HG02981 (cell line): ENCODE measurements around the gene SAMD4A.

ENCODE experiments used
- ATAC-seq: cut with Tn5 transposase; IDR thresholded peaks from one replicate; pipeline ENCODE4 v1.9.1; 2021; ENCODE audit warnings: mild to moderate bottlenecking, moderate library complexity; ENCODE audit not compliant: unreplicated experiment

The SAMD4A gene

GRCh38 chr14:54564868-54565784 lies 1.8 kb upstream of the SAMD4A start:
- ATAC-seq: peak; percentile 31

- peak; percentile 64 for ATAC-seq
Measured at GRCh38 chr14:54565785-54566409, 1.0 kb upstream of the SAMD4A start.

GRCh38 chr14:54567224-54567638 lies 303 bp downstream of the SAMD4A start:
- no peak for ATAC-seq

GRCh38 chr14:54567639-54568561 lies 972 bp downstream of the SAMD4A start:
- ATAC-seq: no peak

GRCh38 chr14:54568821-54569595 lies 2.1 kb downstream of the SAMD4A start:
- no peak for ATAC-seq

- ATAC-seq: no peak
Measured at GRCh38 chr14:54570047-54570446, 3.1 kb downstream of the SAMD4A start.

GRCh38 chr14:54570631-54571415 lies 3.9 kb downstream of the SAMD4A start:
- ATAC-seq: no peak

GRCh38 chr14:54572316-54572715 lies 5.4 kb downstream of the SAMD4A start:
- no peak for ATAC-seq

- ATAC-seq: no peak
Measured at GRCh38 chr14:54574528-54574927, 7.6 kb downstream of the SAMD4A start.

GRCh38 chr14:54577494-54577893 lies 10.6 kb downstream of the SAMD4A start:
- no peak for ATAC-seq

GRCh38 chr14:54577977-54578376 lies 11.0 kb downstream of the SAMD4A start:
- no peak for ATAC-seq

- ATAC-seq: no peak
Measured at GRCh38 chr14:54579621-54580020, 12.7 kb downstream of the SAMD4A start.

- no peak for ATAC-seq
Measured at GRCh38 chr14:54580933-54581332, 14.0 kb downstream of the SAMD4A start.

- ATAC-seq: no peak
Measured at GRCh38 chr14:54582334-54582733, 15.4 kb downstream of the SAMD4A start.

GRCh38 chr14:54584097-54584496 lies 17.2 kb downstream of the SAMD4A start:
- ATAC-seq: no peak

- ATAC-seq: no peak
Measured at GRCh38 chr14:54585214-54585613, 18.3 kb downstream of the SAMD4A start.

GRCh38 chr14:54589076-54589475 lies 22.1 kb downstream of the SAMD4A start:
- ATAC-seq: no peak

GRCh38 chr14:54589843-54590242 lies 22.9 kb downstream of the SAMD4A start:
- ATAC-seq: no peak

GRCh38 chr14:54590481-54590880 lies 23.6 kb downstream of the SAMD4A start:
- ATAC-seq: no peak

- no peak for ATAC-seq
Measured at GRCh38 chr14:54591461-54591860, 24.5 kb downstream of the SAMD4A start.
